Right atrium auricular region (tissue), 2 donors: ENCODE data around the gene SRGAP2B. TPM values are rescaled to one million over a fixed set of nuclear protein-coding genes. Genes with fewer than 3 reads are reported as not detected.
"Not testable (repeated sequence)": the region's sequence is repeated elsewhere in the genome, so short reads cannot be mapped to it uniquely, and the experiment has no call there.

Experiments used
- DNase-seq: peaks from one replicate; pipeline ENCODE4 v3.0.0-alpha.2; 2019; ENCODE audit warnings: low spot score
- H3K27ac ChIP-seq, 2 donors: fragments of 200-600 bp; sonication (generic); 1 replicate in 1 of 2; 2 replicates in 1 of 2; pipeline ENCODE4 v1.5.1; 2016 to 2019
- H3K27me3 ChIP-seq, 2 donors: fragments of 200-600 bp; sonication (generic); one replicate each; pipeline versions ENCODE4 v1.5.1 to v1.6.0; 2017 to 2019
- H3K36me3 ChIP-seq: fragments of 200-600 bp; sonication (generic); one replicate; pipeline ENCODE4 v1.5.1; 2016
- H3K4me1 ChIP-seq, 2 donors: fragments of 200-600 bp; sonication (generic); one replicate each; pipeline versions ENCODE4 v1.5.1 to v1.6.0; 2017 to 2019
- H3K4me3 ChIP-seq, 2 donors: fragments of 200-600 bp; sonication (generic); 1 replicate in 1 of 2; 2 replicates in 1 of 2; pipeline ENCODE4 v1.5.1; 2017 to 2019; ENCODE audit warnings: mild to moderate bottlenecking in 1 of 2, moderate library complexity in 1 of 2
- H3K9me3 ChIP-seq, 2 donors: fragments of 200-600 bp; sonication (generic); one replicate each; pipeline ENCODE4 v1.5.1; 2019
- total RNA-seq, 2 donors: library from RNA; depleted of rRNA; stranded (reverse); fragments of >200 nt; gene quantifications; one replicate each; pipeline ENCODE4 v1.1.0, GENCODE V29; 2016

Gene SRGAP2B
- total RNA-seq, 2 donors from 2014 or later = 5.0 to 12.1 TPM

GRCh38 chr1:145112703-145113102 lies 17.6 kb upstream of the SRGAP2B start:
- H3K4me3 ChIP-seq, DNase-seq, H3K36me3 ChIP-seq, H3K27ac ChIP-seq, H3K4me1 ChIP-seq, H3K9me3 ChIP-seq, H3K27me3 ChIP-seq: not testable (repeated sequence)

- H3K36me3 ChIP-seq, H3K4me3 ChIP-seq, H3K27ac ChIP-seq, DNase-seq, H3K9me3 ChIP-seq, H3K4me1 ChIP-seq, H3K27me3 ChIP-seq: not testable (repeated sequence)
These were observed 16.5 kb upstream of the SRGAP2B start for GRCh38 chr1:145111674-145112073.

- H3K36me3 ChIP-seq, H3K4me3 ChIP-seq, DNase-seq, H3K27ac ChIP-seq, H3K9me3 ChIP-seq, H3K27me3 ChIP-seq, H3K4me1 ChIP-seq: not testable (repeated sequence)
These were observed 8.2 kb upstream of the SRGAP2B start for GRCh38 chr1:145103294-145103693.

- H3K36me3 ChIP-seq, H3K9me3 ChIP-seq, H3K27me3 ChIP-seq, H3K4me1 ChIP-seq, H3K4me3 ChIP-seq, DNase-seq, H3K27ac ChIP-seq: not testable (repeated sequence)
These were observed 6.6 kb upstream of the SRGAP2B start for GRCh38 chr1:145101725-145102124.

GRCh38 chr1:145094655-145095211 lies 395 bp downstream of the SRGAP2B start:
- peak overlapping the region; percentile 55 to 61 for H3K27ac ChIP-seq
- H3K27me3 ChIP-seq, H3K9me3 ChIP-seq, H3K4me1 ChIP-seq, DNase-seq, H3K36me3 ChIP-seq: not testable (repeated sequence)
- peak overlapping the region; percentile 35 to 49 for H3K4me3 ChIP-seq

GRCh38 chr1:145093517-145094149 lies 1.5 kb downstream of the SRGAP2B start:
- H3K27me3 ChIP-seq, H3K36me3 ChIP-seq, H3K4me1 ChIP-seq, H3K9me3 ChIP-seq: not testable (repeated sequence)
- H3K27ac ChIP-seq = peak overlapping the region; percentile 39 to 43
- peak; percentile 83 for DNase-seq
- peak overlapping the region; percentile 45 to 53 for H3K4me3 ChIP-seq

- not testable (repeated sequence) for H3K4me3 ChIP-seq, DNase-seq, H3K27me3 ChIP-seq, H3K36me3 ChIP-seq, H3K9me3 ChIP-seq, H3K4me1 ChIP-seq, H3K27ac ChIP-seq
These were observed 12.5 kb downstream of the SRGAP2B start for GRCh38 chr1:145082483-145083255.

GRCh38 chr1:145080193-145080592 lies 14.9 kb downstream of the SRGAP2B start:
- H3K36me3 ChIP-seq, H3K4me3 ChIP-seq, H3K9me3 ChIP-seq, H3K27ac ChIP-seq, H3K4me1 ChIP-seq, H3K27me3 ChIP-seq, DNase-seq: not testable (repeated sequence)

GRCh38 chr1:145079737-145080136 lies 15.4 kb downstream of the SRGAP2B start:
- not testable (repeated sequence) for H3K9me3 ChIP-seq, H3K27me3 ChIP-seq, H3K36me3 ChIP-seq, H3K4me3 ChIP-seq, DNase-seq, H3K27ac ChIP-seq, H3K4me1 ChIP-seq

- H3K4me1 ChIP-seq, H3K4me3 ChIP-seq, H3K27me3 ChIP-seq, H3K9me3 ChIP-seq, H3K27ac ChIP-seq, DNase-seq, H3K36me3 ChIP-seq: not testable (repeated sequence)
These were observed 16.2 kb downstream of the SRGAP2B start for GRCh38 chr1:145078787-145079370.

GRCh38 chr1:145077872-145078786 lies 17.0 kb downstream of the SRGAP2B start:
- not testable (repeated sequence) for DNase-seq, H3K4me1 ChIP-seq

GRCh38 chr1:145076877-145077276 lies 18.3 kb downstream of the SRGAP2B start:
- H3K4me3 ChIP-seq, DNase-seq, H3K27me3 ChIP-seq, H3K27ac ChIP-seq, H3K9me3 ChIP-seq, H3K4me1 ChIP-seq, H3K36me3 ChIP-seq: not testable (repeated sequence)

More at GRCh38 chr1:145077872-145078786, 17.0 kb downstream of the SRGAP2B start:
- not testable (repeated sequence) for H3K27ac ChIP-seq, H3K27me3 ChIP-seq, H3K36me3 ChIP-seq, H3K9me3 ChIP-seq, H3K4me3 ChIP-seq

GRCh38 chr1:145074021-145074559 lies 21.0 kb downstream of the SRGAP2B start:
- DNase-seq = not testable (repeated sequence)

GRCh38 chr1:145071569-145071968 lies 23.6 kb downstream of the SRGAP2B start:
- not testable (repeated sequence) for H3K27me3 ChIP-seq, H3K36me3 ChIP-seq, H3K27ac ChIP-seq, H3K9me3 ChIP-seq, H3K4me3 ChIP-seq, H3K4me1 ChIP-seq, DNase-seq

More at GRCh38 chr1:145074021-145074559, 21.0 kb downstream of the SRGAP2B start:
- H3K9me3 ChIP-seq, H3K36me3 ChIP-seq, H3K4me3 ChIP-seq, H3K27me3 ChIP-seq, H3K4me1 ChIP-seq, H3K27ac ChIP-seq: not testable (repeated sequence)
